GM21786 (cell line): Measurements from ENCODE around the gene BAG3.
"Not testable (repeated sequence)": the region's sequence is repeated elsewhere in the genome, so short reads cannot be mapped to it uniquely, and the experiment has no call there.

Experiments used
- ATAC-seq: cut with Tn5 transposase; IDR thresholded peaks from one replicate; pipeline ENCODE4 v1.9.1; 2021; ENCODE audit not compliant: unreplicated experiment

BAG3 gene

DNA sequence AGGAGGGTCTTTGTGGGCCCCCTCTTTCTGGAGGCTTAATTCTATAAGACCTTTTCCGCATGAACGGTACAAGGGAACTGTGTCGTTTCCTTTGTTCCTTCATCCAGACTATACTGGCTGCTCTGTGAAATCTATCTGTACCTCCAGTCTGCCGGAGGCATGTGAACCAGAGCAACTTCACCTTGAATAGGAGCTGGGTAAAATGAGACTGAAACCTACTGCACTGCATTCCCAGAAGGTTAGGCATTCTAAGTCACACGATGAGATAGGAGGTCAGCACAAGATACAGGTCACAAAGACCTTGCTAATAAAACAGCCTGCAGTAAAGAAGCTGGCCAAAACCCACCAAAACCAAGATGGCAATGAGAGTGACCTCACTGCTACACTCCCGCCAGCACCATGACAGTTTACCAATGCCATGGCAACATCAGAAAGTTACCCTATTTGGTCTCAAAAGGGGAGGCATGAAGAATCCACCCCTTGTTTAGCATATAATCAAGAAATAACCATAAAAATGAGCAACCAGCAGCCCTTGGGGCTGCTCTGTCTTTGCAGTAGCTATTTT, 37.9 kb downstream of the BAG3 start:
- ATAC-seq: no peak

GRCh38 chr10:119691726-119692125, 40.5 kb downstream of the BAG3 start:
- no peak for ATAC-seq

DNA sequence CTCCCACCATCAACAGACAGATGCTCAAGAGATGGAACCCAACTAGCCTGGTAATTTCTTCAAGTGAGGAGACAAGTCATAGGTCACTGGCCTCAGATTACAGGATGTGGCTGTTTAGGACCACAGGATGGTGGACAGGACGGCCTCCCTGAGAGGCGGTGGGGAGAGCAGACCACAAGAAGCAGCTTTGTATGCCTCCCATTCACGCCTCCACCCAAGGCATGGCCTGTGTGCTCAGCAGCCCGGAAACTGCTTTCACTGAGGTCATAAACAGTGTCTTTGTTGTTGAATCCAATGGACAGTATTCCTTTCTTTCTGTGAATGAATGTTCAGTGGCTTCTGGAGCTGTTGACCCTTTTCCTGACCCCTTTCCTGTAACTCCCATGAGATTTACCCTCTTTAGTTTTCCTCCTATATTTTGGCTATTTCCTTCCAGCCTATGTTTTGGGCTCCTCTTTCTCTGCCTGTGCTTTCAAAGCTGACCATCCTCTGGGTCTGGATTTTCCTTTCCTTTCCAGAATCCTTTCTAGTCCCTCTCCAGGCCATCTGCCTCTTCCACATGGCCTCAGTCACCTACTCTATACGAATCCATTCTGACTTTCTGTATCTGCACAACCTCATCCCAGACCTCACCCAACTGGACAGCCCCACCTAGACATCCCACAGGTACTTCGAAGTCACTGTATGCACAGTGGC, 42.2 kb downstream of the BAG3 start:
- no peak for ATAC-seq

DNA sequence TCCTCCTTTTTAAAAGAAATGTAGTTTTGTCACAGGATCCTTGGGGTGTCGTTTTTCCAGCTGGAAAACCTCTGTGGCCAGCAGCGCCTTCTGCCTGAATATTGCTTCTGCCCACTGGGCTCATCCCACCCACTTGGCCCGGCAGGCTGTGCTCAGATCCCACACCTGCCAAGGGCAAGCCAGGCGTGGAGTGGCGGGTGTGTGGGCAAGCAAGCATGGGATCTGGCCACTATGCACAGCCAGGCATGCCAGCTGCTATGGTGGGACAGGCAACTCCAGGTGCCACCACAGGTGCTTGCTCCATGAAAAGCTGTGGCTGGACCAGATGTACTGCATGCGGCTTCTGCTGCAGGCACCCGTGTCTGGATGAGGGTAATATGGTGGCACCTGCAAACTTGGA, 43.4 kb downstream of the BAG3 start:
- no peak for ATAC-seq

DNA sequence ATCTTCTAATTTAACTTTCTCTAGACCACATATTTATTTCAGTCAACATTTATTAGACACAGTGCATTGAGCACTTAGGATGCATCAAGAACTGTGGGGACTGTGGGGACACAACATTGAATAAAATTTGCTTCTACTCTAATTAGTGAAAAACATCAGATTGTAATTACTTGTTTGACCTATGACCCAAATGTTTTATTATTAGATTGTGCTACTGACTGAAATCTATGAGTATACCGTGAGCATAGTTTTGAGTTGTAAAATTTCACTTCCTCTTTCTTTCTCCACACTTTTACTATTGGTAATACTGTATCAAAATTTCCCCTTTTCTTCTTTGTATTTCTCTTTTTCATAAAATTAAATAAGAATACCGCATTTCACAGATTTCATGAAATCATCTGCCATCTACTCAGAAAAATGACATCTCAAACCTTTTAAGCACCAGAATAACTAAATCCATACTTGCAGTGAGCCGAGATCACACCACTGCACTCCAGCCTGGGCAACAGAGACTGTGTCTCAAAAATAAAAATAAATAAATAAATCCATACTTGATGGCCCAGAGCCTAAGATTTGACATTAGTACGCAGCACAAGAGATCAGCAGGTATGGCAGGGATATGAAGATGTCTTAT, 49.3 kb downstream of the BAG3 start:
- peak; percentile 49 for ATAC-seq

DNA sequence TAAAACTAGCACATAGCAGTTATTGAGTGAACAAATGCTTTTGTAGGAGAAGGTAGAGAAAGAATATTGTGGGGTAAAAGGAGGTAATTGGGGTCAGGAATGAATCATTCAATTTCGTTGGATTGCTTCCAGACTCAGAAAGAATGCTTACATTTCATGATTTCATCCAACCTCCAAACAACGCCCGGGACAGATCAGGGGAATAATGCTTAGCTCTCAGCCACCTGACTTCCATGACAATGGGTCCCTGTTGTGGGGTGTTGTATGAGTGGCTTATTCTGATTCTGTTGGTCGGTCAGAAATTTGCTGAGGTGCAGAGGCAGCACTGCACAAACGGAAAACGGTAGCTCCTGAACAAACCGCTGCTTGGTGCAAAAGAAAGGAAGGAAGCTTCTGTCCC, 50.7 kb downstream of the BAG3 start:
- no peak for ATAC-seq

DNA sequence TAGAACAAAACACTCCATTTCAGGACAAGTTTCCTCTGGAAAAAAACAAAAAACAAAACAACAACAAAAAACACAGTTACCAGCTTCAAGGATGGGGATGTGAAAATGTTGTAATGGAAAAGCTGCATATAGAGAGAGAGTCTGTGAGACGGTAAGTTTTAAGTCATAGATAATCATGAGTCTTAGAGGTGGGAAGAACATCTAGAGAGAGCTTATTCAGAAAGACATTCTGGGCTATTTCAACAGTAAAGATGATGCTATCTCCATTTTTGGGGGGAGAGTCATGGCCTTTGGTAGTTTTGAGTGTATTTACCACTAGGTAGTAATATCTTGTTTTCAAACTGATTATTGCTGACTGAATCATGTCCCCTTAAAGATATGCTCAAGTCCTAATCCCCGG, 51.4 kb downstream of the BAG3 start:
- ATAC-seq: no peak

DNA sequence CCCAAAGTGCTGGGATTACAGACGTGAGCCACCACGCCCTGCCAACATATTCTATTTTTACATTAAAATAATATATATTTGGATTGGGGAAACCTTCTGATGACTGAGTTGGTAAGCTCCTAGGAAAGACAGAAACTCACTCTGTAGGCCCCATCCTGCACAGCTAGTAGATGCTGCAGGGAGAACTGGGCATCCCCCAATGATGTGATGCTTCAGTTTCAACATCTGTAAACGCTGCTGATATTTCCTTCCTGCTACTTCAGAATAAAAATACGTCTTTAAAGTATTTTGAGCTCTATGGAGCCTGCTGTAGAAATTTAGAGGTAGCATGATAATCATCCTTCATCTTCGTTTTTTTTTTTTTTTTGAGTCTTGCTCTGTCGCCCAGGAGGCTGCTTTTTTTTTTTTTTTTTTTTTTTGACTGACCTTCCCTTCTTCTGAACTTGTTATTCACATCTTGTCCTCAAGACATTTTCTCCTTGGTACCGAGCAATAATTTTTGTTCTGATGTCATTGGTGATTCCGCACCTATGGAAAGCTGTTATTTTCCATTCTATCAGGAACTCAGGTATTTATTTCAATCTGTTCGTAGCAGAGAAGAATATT, 52.8 kb downstream of the BAG3 start:
- ATAC-seq: no peak

- ATAC-seq: peak; percentile 49
Measured at GRCh38 chr10:119705434-119705831, 54.3 kb downstream of the BAG3 start.

- ATAC-seq: no peak
Measured at GRCh38 chr10:119706521-119707278, 55.5 kb downstream of the BAG3 start.

GRCh38 chr10:119707331-119707730, 56.2 kb downstream of the BAG3 start:
- ATAC-seq: not testable (repeated sequence)

- not testable (repeated sequence) for ATAC-seq
Measured at GRCh38 chr10:119710935-119711334, 59.8 kb downstream of the BAG3 start.

DNA sequence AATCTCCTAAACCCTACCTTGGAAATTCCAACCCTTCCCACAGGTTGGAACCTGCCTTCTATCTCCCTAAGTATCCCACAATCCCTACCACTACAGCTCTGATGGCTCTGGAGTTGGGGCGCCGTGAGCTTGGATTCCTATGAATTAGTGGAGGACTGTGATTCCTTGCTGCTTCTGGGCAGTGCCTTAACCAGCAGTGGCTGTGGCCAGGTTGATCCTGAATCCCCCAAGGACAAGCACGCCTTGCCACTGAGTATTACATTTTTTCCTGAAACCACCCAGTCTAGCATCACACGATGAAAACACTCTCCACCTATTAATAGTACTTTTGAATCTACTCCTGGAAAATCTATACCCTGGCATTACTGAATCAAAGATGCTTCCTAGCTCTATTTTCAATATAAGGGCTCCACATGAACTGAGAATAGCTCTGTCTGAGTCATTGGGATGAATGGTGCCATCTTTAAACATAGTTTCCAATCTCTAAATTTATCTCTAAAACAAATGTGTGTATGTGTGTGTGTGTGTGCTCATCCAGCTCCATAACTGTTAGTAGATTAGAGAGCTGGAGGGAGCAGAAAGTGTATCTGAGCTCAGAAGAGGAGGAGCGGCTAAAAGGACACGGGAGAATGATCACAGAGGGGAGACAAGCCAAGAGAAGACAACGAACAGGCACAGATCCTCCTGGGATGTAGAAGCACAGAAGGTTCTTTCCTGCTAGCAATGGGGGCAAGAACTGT, 62.7 kb downstream of the BAG3 start:
- no peak for ATAC-seq

- ATAC-seq: no peak
Measured at GRCh38 chr10:119714484-119714816, 63.3 kb downstream of the BAG3 start.

GRCh38 chr10:119715628-119716505, 64.7 kb downstream of the BAG3 start:
- ATAC-seq: no peak

- no peak for ATAC-seq
Measured at GRCh38 chr10:119723161-119723560, 72.0 kb downstream of the BAG3 start.

- no peak for ATAC-seq
Measured at GRCh38 chr10:119723624-119724023, 72.4 kb downstream of the BAG3 start.

GRCh38 chr10:119724593-119725516, 73.7 kb downstream of the BAG3 start:
- no peak for ATAC-seq

DNA sequence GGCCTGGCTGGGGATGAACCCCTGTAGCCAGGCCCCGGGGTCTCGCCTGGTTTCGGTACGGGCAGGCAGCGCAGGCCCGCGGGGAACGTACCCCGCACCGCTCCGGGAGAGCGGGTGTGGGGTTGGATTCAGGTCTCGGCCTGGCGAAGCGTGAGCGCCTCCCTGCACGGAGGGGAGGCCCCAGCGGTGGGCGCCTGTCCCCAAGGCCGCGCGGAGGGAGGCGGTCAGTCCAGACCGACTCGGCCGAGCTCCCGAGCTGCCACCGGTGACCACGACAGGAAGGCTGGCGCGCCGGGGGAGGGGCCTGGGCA, 74.3 kb downstream of the BAG3 start:
- no peak for ATAC-seq
